DND-41 (cell line): ENCODE measurements around the gene RUNX3.

Experiments used
- EZH2 ChIP-seq: IDR thresholded peaks from 3 replicates; pipeline ENCODE4 v1.6.1; 2012; ENCODE audit warnings: borderline replicate concordance, low read depth, mild to moderate bottlenecking, moderate library complexity, low read length, inconsistent platforms; ENCODE audit not compliant: severe bottlenecking
- TF ChIP-seq, protein P1 (sequence below): IDR thresholded peaks from 2 replicates; pipeline ENCODE4 v1.5.1; 2012; ENCODE audit warnings: borderline replicate concordance, low read length, moderate library complexity, mild to moderate bottlenecking; ENCODE audit not compliant: poor library complexity, severe bottlenecking; ENCODE audit errors: extremely low read depth

DNA sequence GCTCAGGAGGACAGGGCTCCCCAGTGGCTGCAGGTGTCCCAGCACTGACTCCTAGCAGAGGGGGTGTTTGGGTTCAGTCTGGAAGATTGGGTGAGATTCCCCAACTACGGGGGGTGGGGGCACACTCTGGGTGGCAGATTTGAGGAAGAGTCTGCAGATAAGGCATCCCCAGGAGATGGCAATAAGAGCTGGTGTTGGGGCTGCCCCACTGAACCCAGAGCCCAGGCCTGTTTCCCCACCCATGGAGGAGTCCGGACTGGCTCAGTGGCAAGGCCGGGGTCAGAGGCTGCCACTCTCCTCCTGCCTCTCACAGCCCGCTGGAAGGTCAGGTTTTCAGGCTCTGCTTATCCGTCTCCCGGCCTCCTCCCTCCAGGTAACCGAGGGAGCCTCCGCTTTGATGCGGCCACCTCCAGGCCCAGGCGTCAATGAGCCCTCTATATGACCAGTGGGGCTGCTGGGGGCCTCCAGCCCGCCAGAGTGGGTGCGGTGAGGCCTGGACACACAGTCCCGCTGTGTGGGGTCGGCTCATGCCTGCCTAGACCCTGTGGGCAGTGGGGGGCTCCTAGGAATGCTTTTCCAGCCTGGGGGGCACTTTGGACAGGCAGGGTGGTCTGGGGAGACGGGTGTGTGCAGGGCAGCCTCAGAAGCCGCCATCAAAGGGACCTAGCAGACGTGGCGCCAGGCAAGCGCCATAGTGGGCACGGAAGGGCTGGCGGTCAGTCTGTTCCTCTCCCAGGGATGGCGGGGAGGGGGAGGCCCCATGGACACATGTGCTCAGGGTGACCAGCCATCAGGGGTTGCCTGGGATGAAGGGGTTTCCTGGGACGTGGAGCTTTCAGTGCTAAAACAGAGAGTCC, 28.9 kb upstream of the RUNX3 start:
- TF ChIP-seq, protein P1, sequence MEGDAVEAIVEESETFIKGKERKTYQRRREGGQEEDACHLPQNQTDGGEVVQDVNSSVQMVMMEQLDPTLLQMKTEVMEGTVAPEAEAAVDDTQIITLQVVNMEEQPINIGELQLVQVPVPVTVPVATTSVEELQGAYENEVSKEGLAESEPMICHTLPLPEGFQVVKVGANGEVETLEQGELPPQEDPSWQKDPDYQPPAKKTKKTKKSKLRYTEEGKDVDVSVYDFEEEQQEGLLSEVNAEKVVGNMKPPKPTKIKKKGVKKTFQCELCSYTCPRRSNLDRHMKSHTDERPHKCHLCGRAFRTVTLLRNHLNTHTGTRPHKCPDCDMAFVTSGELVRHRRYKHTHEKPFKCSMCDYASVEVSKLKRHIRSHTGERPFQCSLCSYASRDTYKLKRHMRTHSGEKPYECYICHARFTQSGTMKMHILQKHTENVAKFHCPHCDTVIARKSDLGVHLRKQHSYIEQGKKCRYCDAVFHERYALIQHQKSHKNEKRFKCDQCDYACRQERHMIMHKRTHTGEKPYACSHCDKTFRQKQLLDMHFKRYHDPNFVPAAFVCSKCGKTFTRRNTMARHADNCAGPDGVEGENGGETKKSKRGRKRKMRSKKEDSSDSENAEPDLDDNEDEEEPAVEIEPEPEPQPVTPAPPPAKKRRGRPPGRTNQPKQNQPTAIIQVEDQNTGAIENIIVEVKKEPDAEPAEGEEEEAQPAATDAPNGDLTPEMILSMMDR = no peak
- TF ChIP-seq EZH2 = no peak
